Erythroblast (primary cell): Measurements from ENCODE around the gene IFNL3.

Experiments used
- GATA1 ChIP-seq: IDR thresholded peaks from 2 replicates; pipeline ENCODE4 v1.6.1; 2011; ENCODE audit warnings: low read depth, mild to moderate bottlenecking, control low read depth, low read length, moderate library complexity
- POLR2A ChIP-seq: IDR thresholded peaks from 2 replicates; pipeline ENCODE4 v1.6.1; 2011; ENCODE audit warnings: mild to moderate bottlenecking, low read length

GRCh38 chr19:39238944-39239343 is 5.9 kb downstream of the IFNL3 start:
- TF ChIP-seq POLR2A (no peak), GATA1 (no peak)
